Peyer's patch (tissue), 4 donors: Measurements from ENCODE around the gene MYD88.

Experiments used
- POLR2A ChIP-seq, 2 donors: fragments of 450-650 bp; IDR thresholded peaks; one replicate each; pipeline ENCODE4 v1.5.1; 2017; ENCODE audit warnings: antibody characterized with exemption in 2 of 2, mild to moderate bottlenecking in 2 of 2, moderate library complexity in 2 of 2
- TF ChIP-seq, protein P1 (sequence below), 6 experiments: fragments of 450-650 bp in 4 of 6; fragments of 200-600 bp in 2 of 6; sonication (generic) in 1 of 6; IDR thresholded peaks; one replicate each; pipeline ENCODE4 v1.5.1; 2017 to 2019; ENCODE audit warnings: antibody characterized with exemption in 6 of 6, mild to moderate bottlenecking in 3 of 6, moderate library complexity in 1 of 6

DNA sequence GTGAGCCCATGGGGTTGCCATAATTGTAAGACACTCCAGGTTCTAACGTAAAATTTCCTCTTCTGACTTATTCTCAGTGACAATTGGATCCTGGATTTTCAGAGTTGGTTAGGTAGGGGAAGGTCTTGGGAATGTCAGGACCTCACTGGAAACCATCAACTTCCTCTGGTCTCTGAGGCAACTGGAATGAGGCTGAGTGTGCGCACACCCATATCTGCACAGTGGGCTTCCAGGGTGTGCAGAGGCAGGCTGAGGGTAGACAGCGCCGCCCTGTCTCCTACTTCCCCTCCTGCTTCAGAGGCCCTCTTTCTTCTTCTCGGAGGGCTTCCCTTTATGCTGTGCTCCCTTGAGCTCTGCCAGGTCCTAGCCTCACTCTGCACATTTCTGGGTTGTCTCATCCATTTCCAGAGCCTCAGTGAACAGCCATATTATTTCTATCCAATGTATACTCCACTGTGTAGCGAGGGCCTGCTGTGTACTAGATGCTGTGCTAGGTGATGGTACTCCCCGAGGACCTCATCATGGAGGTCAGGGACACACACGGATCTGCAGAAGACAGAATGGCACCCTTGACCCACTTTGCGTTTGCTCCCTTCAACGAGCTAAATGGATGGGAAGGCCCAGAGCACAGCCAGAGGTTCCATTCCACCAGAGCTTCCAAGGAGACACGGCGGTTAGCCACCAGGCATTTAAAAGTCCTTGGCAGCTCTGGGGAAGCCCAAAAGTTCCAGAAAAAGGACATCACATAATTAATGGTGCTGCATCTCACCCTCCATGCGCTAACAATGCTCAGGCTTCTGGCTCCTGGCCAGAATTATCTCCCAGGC lies 19.8 kb upstream of the MYD88 start:
- TF ChIP-seq, protein P1, sequence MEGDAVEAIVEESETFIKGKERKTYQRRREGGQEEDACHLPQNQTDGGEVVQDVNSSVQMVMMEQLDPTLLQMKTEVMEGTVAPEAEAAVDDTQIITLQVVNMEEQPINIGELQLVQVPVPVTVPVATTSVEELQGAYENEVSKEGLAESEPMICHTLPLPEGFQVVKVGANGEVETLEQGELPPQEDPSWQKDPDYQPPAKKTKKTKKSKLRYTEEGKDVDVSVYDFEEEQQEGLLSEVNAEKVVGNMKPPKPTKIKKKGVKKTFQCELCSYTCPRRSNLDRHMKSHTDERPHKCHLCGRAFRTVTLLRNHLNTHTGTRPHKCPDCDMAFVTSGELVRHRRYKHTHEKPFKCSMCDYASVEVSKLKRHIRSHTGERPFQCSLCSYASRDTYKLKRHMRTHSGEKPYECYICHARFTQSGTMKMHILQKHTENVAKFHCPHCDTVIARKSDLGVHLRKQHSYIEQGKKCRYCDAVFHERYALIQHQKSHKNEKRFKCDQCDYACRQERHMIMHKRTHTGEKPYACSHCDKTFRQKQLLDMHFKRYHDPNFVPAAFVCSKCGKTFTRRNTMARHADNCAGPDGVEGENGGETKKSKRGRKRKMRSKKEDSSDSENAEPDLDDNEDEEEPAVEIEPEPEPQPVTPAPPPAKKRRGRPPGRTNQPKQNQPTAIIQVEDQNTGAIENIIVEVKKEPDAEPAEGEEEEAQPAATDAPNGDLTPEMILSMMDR (IDR thresholded peaks at IDR 0.05): no peak
- no peak for TF ChIP-seq POLR2A (IDR thresholded peaks at IDR 0.05)
